ENCODE data around the gene CDC42EP5. TPM values are rescaled to one million over a fixed set of nuclear protein-coding genes. Genes with fewer than 3 reads are reported as not detected.

CDC42EP5 gene
- total and polyA plus RNA-seq, 7 experiments from 2014 or later: not detected

GRCh38 chr19:54461210-54461609 lies 11.9 kb downstream of the CDC42EP5 start:
- intact Hi-C loops (cut with micrococcal nuclease): loop anchor here (5.0 to 10.0 kb wide), 7 partner anchors 326 to 1496 kb away; partner anchors contain the start of genes CNOT3 (in 1 of the 2), PRPF31 (in 1 of the 2), TFPT (in 1 of the 2) and ZNF628 (in 1 of the 2)
- Mint-ChIP-seq H3K36me3 (peaks cover 11 to 27% (median 13%) of the 10 kb centered on the region in 5 donors), H3K4me1 (peaks cover 22 to 42% (median 36%) of the 10 kb centered on the region in 7 donors), H3K27ac (peak overlapping the region in 5 of 9 donors; percentile 28 to 71 (median 54)), H3K27me3 (peaks cover 0 to 10% (median 0%) of the 10 kb centered on the region in 5 donors), H3K9me3 (peaks cover 0 to 2% (median 0%) of the 10 kb centered on the region in 11 donors), H3K4me3 (peak overlapping the region in 6 of 10 donors; percentile 29 to 94 (median 39))
- no peak for ATAC-seq
- Histone ChIP-seq H3K27me3 (ENCODE audit: control insufficient read depth in 2 of 2, insufficient read depth in 2 of 2, low read length in 2 of 2) (no peaks in the 10 kb centered on the region), H3K4me1 (ENCODE audit: control insufficient read depth in 2 of 2, insufficient read depth in 2 of 2, low read length in 2 of 2) (peaks cover 17 to 23% of the 10 kb centered on the region in 2 donors), H3K9me3 (ENCODE audit: control insufficient read depth in 2 of 3, low read length in 3 of 3) (no peaks in the 10 kb centered on the region), H3K36me3 (ENCODE audit: control insufficient read depth in 2 of 3, insufficient read depth in 3 of 3, low read length in 3 of 3) (peaks cover 14 to 60% (median 31%) of the 10 kb centered on the region in 3 experiments), H3K4me3 (ENCODE audit: low read length) (no peak overlapping the region), H3K27ac (ENCODE audit: low read depth, low read length) (no peak overlapping the region)
- POLR2A ChIA-PET: interaction anchor here (5.2 kb wide), 1 partner anchor 11 kb away, joined by 67 read pairs; the partner anchor contains the start of gene LENG8
- CTCF ChIA-PET: interaction anchor here (0.7 kb wide), 1 partner anchor 384 kb away, joined by 4 read pairs; no protein-coding TSS in a partner anchor
- DNase-seq: no peak

DNA sequence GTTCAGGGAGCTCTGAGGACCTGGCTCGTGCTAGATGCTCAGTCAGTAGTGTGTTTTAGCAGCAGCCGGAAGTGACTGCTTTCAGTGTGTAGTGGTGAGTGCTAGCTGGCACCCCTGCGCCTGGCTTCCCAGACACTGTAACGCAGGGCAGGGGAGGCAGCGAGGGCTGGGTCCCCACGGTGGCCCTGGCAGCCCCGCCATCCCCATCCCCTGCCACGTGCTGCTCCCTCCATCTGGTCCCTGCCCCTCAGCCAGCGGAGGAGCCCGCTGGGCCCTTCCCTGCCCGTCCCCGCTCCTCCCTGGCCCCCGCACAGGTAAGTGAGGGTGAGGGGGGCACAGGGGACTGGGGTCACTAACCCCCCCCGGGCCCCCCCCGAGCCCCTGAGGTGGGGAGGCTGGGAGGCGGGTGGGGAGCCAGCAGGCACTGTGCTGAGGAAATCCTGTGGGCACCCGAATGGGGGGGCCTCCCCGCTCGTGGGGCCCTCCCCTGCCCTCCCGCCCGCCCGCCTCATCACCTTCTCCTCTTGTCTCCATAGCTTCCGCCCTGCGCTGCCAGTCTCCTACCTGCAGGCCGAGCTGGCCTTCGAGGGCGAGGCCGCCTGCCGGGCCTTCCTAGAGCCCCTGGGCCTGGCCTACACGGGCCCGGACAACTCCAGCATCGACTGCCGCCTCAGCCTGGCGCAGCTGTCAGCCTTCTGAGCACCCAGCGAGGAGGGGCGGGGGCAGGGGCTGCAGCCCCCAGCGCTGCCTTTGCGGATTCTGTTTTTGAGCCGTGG lies 12.7 kb downstream of the CDC42EP5 start:
- no peaks in the 10 kb centered on the region for H3K9me3 ChIP-seq (ENCODE audit: control insufficient read depth in 2 of 3, low read length in 3 of 3)
- peaks cover 11 to 27% (median 13%) of the 10 kb centered on the region in 5 donors for H3K36me3 Mint-ChIP-seq
- peak overlapping the region in 2 of 10 donors; percentile 25 to 51 for H3K4me3 Mint-ChIP-seq
- intact Hi-C loops (cut with micrococcal nuclease): loop anchor here (5.0 to 10.0 kb wide), 7 partner anchors 326 to 1496 kb away; partner anchors contain the start of genes CNOT3 (in 1 of the 2), PRPF31 (in 1 of the 2), TFPT (in 1 of the 2) and ZNF628 (in 1 of the 2)
- no peak for DNase-seq
- H3K4me3 ChIP-seq (ENCODE audit: low read length): no peak overlapping the region
- H3K36me3 ChIP-seq (ENCODE audit: control insufficient read depth in 2 of 3, insufficient read depth in 3 of 3, low read length in 3 of 3): peaks cover 15 to 68% (median 34%) of the 10 kb centered on the region in 3 experiments
- no peak overlapping the region for H3K27ac ChIP-seq (ENCODE audit: low read depth, low read length)
- peaks cover 17 to 23% of the 10 kb centered on the region in 2 donors for H3K4me1 ChIP-seq (ENCODE audit: control insufficient read depth in 2 of 2, insufficient read depth in 2 of 2, low read length in 2 of 2)
- CTCF ChIA-PET: interaction anchor here (0.7 kb wide), 1 partner anchor 384 kb away, joined by 4 read pairs; no protein-coding TSS in a partner anchor
- no peak for ATAC-seq
- H3K9me3 Mint-ChIP-seq: no peaks in the 10 kb centered on the region
- peaks cover 0 to 3% (median 0%) of the 10 kb centered on the region in 5 donors for H3K27me3 Mint-ChIP-seq
- POLR2A ChIA-PET: interaction anchor here (5.2 kb wide), 1 partner anchor 10 kb away, joined by 67 read pairs; the partner anchor contains the start of gene LENG8
- H3K27me3 ChIP-seq (ENCODE audit: control insufficient read depth in 2 of 2, insufficient read depth in 2 of 2, low read length in 2 of 2): no peaks in the 10 kb centered on the region
- peaks cover 22 to 38% (median 33%) of the 10 kb centered on the region in 7 donors for H3K4me1 Mint-ChIP-seq
- H3K27ac Mint-ChIP-seq: peak overlapping the region in 3 of 9 donors; percentile 9 to 63 (median 32)

- H3K4me1 Mint-ChIP-seq: peaks cover 22 to 38% (median 33%) of the 10 kb centered on the region in 7 donors
- no peak overlapping the region for H3K27ac ChIP-seq (ENCODE audit: low read depth, low read length)
- intact Hi-C loops (cut with micrococcal nuclease): loop anchor here (5.0 to 10.0 kb wide), 7 partner anchors 325 to 1495 kb away; partner anchors contain the start of genes CNOT3 (in 1 of the 2), PRPF31 (in 1 of the 2), TFPT (in 1 of the 2) and ZNF628 (in 1 of the 2)
- no peak overlapping the region for H3K4me3 ChIP-seq (ENCODE audit: low read length)
- H3K9me3 Mint-ChIP-seq: no peaks in the 10 kb centered on the region
- peaks cover 11 to 30% (median 13%) of the 10 kb centered on the region in 5 donors for H3K36me3 Mint-ChIP-seq
- peak overlapping the region in 7 of 9 donors; percentile 29 to 72 (median 63) for H3K27ac Mint-ChIP-seq
- no peak for ATAC-seq
- no peak for DNase-seq
- peaks cover 20 to 77% (median 40%) of the 10 kb centered on the region in 3 experiments for H3K36me3 ChIP-seq (ENCODE audit: control insufficient read depth in 2 of 3, insufficient read depth in 3 of 3, low read length in 3 of 3)
- H3K27me3 ChIP-seq (ENCODE audit: control insufficient read depth in 2 of 2, insufficient read depth in 2 of 2, low read length in 2 of 2): no peaks in the 10 kb centered on the region
- H3K9me3 ChIP-seq (ENCODE audit: control insufficient read depth in 2 of 3, low read length in 3 of 3): no peaks in the 10 kb centered on the region
- H3K4me1 ChIP-seq (ENCODE audit: control insufficient read depth in 2 of 2, insufficient read depth in 2 of 2, low read length in 2 of 2): peaks cover 14 to 22% of the 10 kb centered on the region in 2 donors
- peak overlapping the region in 4 of 10 donors; percentile 6 to 51 (median 36) for H3K4me3 Mint-ChIP-seq
- ChIA-PET CTCF (no interaction called here), POLR2A (interaction anchor here (0.7 to 5.2 kb wide), 3 partner anchors 10 to 823 kb away, joined by 3 to 67 read pairs (median 7); partner anchors contain the start of gene LENG8)
- H3K27me3 Mint-ChIP-seq: no peaks in the 10 kb centered on the region
Observed at GRCh38 chr19:54459282-54460229, 13.5 kb downstream of the CDC42EP5 start.

DNA sequence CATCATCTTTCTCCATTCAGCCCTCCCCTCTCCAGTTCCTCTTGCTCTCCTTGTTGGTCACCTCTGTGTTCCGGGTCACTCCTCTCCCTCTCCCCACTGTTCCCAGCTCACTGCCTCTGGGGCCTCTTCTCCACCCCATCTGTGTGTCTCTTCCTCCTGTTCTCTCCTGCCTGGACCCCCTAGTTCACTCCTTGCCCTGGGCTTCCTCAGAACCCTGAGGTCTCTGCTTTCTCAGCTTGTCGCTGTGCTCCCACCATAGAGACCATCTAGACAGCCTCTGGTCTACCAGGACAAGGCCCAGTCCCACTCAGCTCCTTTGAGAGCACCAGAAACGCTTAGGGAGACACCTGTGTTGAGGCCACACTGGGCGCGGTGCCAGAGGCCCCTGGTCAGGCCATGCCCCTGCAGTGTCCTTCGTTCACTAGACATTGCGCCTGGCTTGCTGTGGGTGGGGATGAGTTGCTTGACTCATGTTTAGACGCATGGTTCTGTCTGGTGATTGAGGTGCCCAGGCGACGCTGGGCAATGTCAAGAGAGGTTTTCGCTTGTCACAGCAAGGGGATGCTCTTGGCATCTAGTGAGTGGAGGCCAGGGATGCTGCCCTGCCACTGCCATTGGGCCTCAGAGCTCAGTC lies 14.3 kb downstream of the CDC42EP5 start:
- Mint-ChIP-seq H3K9me3 (no peaks in the 10 kb centered on the region), H3K4me3 (peak overlapping the region in 1 of 10 donors; percentile 45), H3K27ac (peak overlapping the region in 7 of 9 donors; percentile 26 to 91 (median 65)), H3K27me3 (no peaks in the 10 kb centered on the region), H3K36me3 (peaks cover 11 to 33% (median 13%) of the 10 kb centered on the region in 5 donors), H3K4me1 (peaks cover 18 to 33% (median 26%) of the 10 kb centered on the region in 7 donors)
- Histone ChIP-seq H3K4me1 (ENCODE audit: control insufficient read depth in 2 of 2, insufficient read depth in 2 of 2, low read length in 2 of 2) (peaks cover 7 to 14% of the 10 kb centered on the region in 2 donors), H3K27ac (ENCODE audit: low read depth, low read length) (no peak overlapping the region), H3K4me3 (ENCODE audit: low read length) (no peak overlapping the region), H3K9me3 (ENCODE audit: control insufficient read depth in 2 of 3, low read length in 3 of 3) (no peaks in the 10 kb centered on the region), H3K36me3 (ENCODE audit: control insufficient read depth in 2 of 3, insufficient read depth in 3 of 3, low read length in 3 of 3) (peaks cover 23 to 84% (median 48%) of the 10 kb centered on the region in 3 experiments), H3K27me3 (ENCODE audit: control insufficient read depth in 2 of 2, insufficient read depth in 2 of 2, low read length in 2 of 2) (no peaks in the 10 kb centered on the region)
- CTCF ChIA-PET: no interaction called here
- intact Hi-C loops (cut with micrococcal nuclease): no loop called here
- POLR2A ChIA-PET: interaction anchor here (0.9 to 5.2 kb wide), 4 partner anchors 9 to 20 kb away, joined by 3 to 67 read pairs (median 4); partner anchors contain the start of gene LENG8
- ATAC-seq: no peak
- DNase-seq: no peak

DNA sequence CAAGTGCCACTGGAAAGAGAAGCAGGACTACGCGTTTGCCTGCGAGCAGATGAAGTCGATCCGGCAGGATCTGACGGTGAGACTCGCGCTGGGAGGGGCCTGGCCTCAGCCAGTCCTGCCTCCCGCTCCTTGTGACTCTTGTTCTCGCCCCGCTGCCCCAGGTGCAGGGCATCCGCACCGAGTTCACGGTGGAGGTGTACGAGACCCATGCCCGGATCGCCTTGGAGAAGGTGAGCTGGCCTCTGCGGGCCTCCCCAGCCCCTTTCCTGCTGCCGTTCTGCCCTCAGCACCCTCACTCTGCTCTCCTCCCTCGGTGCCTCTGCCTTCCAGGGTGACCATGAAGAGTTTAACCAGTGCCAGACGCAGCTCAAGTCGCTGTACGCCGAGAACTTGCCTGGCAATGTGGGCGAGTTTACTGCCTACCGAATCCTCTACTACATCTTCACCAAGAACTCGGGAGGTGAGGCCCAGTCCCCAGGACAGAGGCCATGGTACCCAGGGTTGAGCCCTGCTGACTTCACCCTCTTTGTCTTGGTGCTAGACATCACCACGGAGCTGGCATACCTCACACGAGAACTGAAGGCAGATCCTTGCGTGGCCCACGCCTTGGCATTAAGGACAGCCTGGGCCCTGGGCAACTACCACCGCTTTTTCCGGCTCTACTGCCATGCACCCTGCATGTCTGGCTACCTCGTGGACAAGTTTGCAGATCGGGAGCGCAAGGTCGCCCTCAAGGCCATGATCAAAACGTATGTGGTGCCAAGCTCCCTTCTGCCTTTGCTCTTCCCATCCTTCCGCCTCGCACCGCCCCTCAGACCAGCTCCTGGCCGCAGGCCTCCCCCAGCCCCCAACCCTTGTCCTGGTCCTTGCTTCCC lies 15.1 kb downstream of the CDC42EP5 start:
- Histone ChIP-seq H3K27ac (ENCODE audit: low read depth, low read length) (no peak overlapping the region), H3K4me1 (ENCODE audit: control insufficient read depth in 2 of 2, insufficient read depth in 2 of 2, low read length in 2 of 2) (peaks cover 7 to 9% of the 10 kb centered on the region in 2 donors), H3K27me3 (ENCODE audit: control insufficient read depth in 2 of 2, insufficient read depth in 2 of 2, low read length in 2 of 2) (no peaks in the 10 kb centered on the region), H3K9me3 (ENCODE audit: control insufficient read depth in 2 of 3, low read length in 3 of 3) (no peaks in the 10 kb centered on the region), H3K4me3 (ENCODE audit: low read length) (no peak overlapping the region), H3K36me3 (ENCODE audit: control insufficient read depth in 2 of 3, insufficient read depth in 3 of 3, low read length in 3 of 3) (peaks cover 29 to 92% (median 55%) of the 10 kb centered on the region in 3 experiments)
- peaks cover 13 to 39% (median 16%) of the 10 kb centered on the region in 5 donors for H3K36me3 Mint-ChIP-seq
- no peaks in the 10 kb centered on the region for H3K9me3 Mint-ChIP-seq
- H3K4me3 Mint-ChIP-seq: peak overlapping the region in 2 of 10 donors; percentile 6 to 45
- DNase-seq: no peak
- ChIA-PET POLR2A (interaction anchor here (0.9 to 1.4 kb wide), 3 partner anchors 9 to 19 kb away, joined by 3 to 4 read pairs (median 4); partner anchors contain the start of gene LENG8), CTCF (no interaction called here)
- no peaks in the 10 kb centered on the region for H3K27me3 Mint-ChIP-seq
- peaks cover 20 to 35% (median 27%) of the 10 kb centered on the region in 7 donors for H3K4me1 Mint-ChIP-seq
- ATAC-seq: no peak
- intact Hi-C loops (cut with micrococcal nuclease): no loop called here
- peak overlapping the region in 5 of 9 donors; percentile 9 to 91 (median 56) for H3K27ac Mint-ChIP-seq
